CD4-positive, alpha-beta T cell (primary cell): ENCODE data around the gene IPO7. TPM values are rescaled to one million over a fixed set of nuclear protein-coding genes. Genes with fewer than 3 reads are reported as not detected.

Experiments
- ATAC-seq: fragments of 200-7000 bp; cut with Tn5 transposase; one replicate; pipeline ENCODE4 v1.10.0; 2022; ENCODE audit warnings: mild to moderate bottlenecking; ENCODE audit not compliant: poor library complexity
- CTCF ChIA-PET: fragments of 350-600 bp; sonication (Branson Sonifier 250); formaldehyde crosslinking; loops from one replicate; lab custom pipeline; 2021; ENCODE audit warnings: antibody characterized with exemption, inconsistent platforms; lab: Charles Lee
- POLR2A ChIA-PET: fragments of 350-600 bp; sonication (Branson Sonifier 250); formaldehyde crosslinking; loops from one replicate; lab custom pipeline; 2021; ENCODE audit warnings: antibody characterized with exemption, inconsistent platforms; lab: Charles Lee
- DNase-seq, 14 experiments: peaks; one replicate each; pipeline ENCODE4 v3.0.0-alpha.2; 2013 to 2020; ENCODE audit warnings: mixed read lengths in 2 of 14
- H3K27ac ChIP-seq, 2 donors: one replicate each; pipeline versions ENCODE4 v1.5.1 to v1.7.0; 2013; ENCODE audit warnings: low read length in 2 of 2, low read depth in 1 of 2, mild to moderate bottlenecking in 1 of 2
- H3K27me3 ChIP-seq, 2 experiments: 1 replicate in 1 of 2; 2 replicates in 1 of 2; pipeline versions ENCODE4 v1.6.1 to v1.7.0; 2013; ENCODE audit warnings: low read length in 2 of 2, control low read depth in 1 of 2, mild to moderate bottlenecking in 1 of 2, moderate library complexity in 1 of 2; ENCODE audit not compliant: insufficient read depth in 2 of 2, control insufficient read depth in 1 of 2
- H3K36me3 ChIP-seq: one replicate; pipeline ENCODE4 v1.6.1; 2013; ENCODE audit warnings: low read length, control low read depth; ENCODE audit not compliant: insufficient read depth
- H3K4me1 ChIP-seq: one replicate; pipeline ENCODE4 v1.6.1; 2013; ENCODE audit warnings: low read length, control low read depth; ENCODE audit not compliant: insufficient read depth
- H3K4me3 ChIP-seq: one replicate; pipeline ENCODE4 v1.5.1; 2013; ENCODE audit warnings: mild to moderate bottlenecking, low read length, moderate library complexity
- H3K9me3 ChIP-seq, 2 experiments: 1 replicate in 1 of 2; 2 replicates in 1 of 2; pipeline versions ENCODE4 v1.6.1 to v1.7.0; 2013; ENCODE audit warnings: low read length in 2 of 2, mild to moderate bottlenecking in 2 of 2, control low read depth in 1 of 2, moderate library complexity in 1 of 2; ENCODE audit not compliant: control insufficient read depth in 1 of 2, insufficient read depth in 1 of 2
- H3K27ac Mint-ChIP-seq: one replicate; pipeline ENCODE4 v1.8.0; 2020; ENCODE audit warnings: mixed read lengths
- H3K27me3 Mint-ChIP-seq: one replicate; pipeline ENCODE4 v1.8.0; 2021; ENCODE audit warnings: mixed read lengths
- H3K36me3 Mint-ChIP-seq: one replicate; pipeline ENCODE4 v1.8.0; 2021; ENCODE audit warnings: low read depth, mixed read lengths
- H3K4me1 Mint-ChIP-seq: one replicate; pipeline ENCODE4 v1.8.0; 2021; ENCODE audit warnings: low read depth, mixed read lengths
- H3K4me3 Mint-ChIP-seq: one replicate; pipeline ENCODE4 v1.8.0; 2020; ENCODE audit warnings: mild to moderate bottlenecking, mixed read lengths
- H3K9me3 Mint-ChIP-seq: one replicate; pipeline ENCODE4 v1.8.0; 2020; ENCODE audit warnings: mixed read lengths
- CTCF ChIP-seq: fragments of 200-600 bp; IDR thresholded peaks from one replicate; pipeline ENCODE4 v1.8.0; 2022; ENCODE audit warnings: antibody characterized with exemption, mild to moderate bottlenecking
- intact Hi-C, 2 experiments: fragments of 100-400 bp; cut with DNase I in 1 of 2; cut with micrococcal nuclease in 1 of 2; formaldehyde crosslinking; loops; one replicate each; pipeline versions ENCODE4 v1.15.1 to v1.9.0; 2023 to 2025; cut with DNase I, micrococcal nuclease
- total RNA-seq, 174 experiments: library from RNA in 2 of 174; stranded (reverse) in 2 of 174; gene quantifications; one replicate each; pipeline ENCODE4 v1.2.3 and lab custom pipeline; 2021 to 2026

Gene IPO7
- total RNA-seq, 2 experiments from 2014 or later: 40.7 to 51.6 TPM

- intact Hi-C loops: no loop called here
- H3K9me3 Mint-ChIP-seq: no peaks in the 10 kb centered on the region
- no peak for ATAC-seq
- Histone ChIP-seq H3K36me3 (peaks cover 83% of the 10 kb centered on the region), H3K27me3 (no peaks in the 10 kb centered on the region), H3K4me1 (no peaks in the 10 kb centered on the region), H3K27ac (no peak overlapping the region), H3K4me3 (no peak overlapping the region), H3K9me3 (no peaks in the 10 kb centered on the region)
- CTCF ChIA-PET: no interaction called here
- H3K27ac Mint-ChIP-seq: no peak overlapping the region
- no peak for DNase-seq
- H3K4me1 Mint-ChIP-seq: no peaks in the 10 kb centered on the region
- no peak overlapping the region for H3K4me3 Mint-ChIP-seq
- peaks cover 79% of the 10 kb centered on the region for H3K36me3 Mint-ChIP-seq
- no peaks in the 10 kb centered on the region for H3K27me3 Mint-ChIP-seq
- POLR2A ChIA-PET: no interaction called here
- TF ChIP-seq CTCF: no peak
Observed at GRCh38 chr11:9493492-9493891, 109.0 kb downstream of the IPO7 start.

GRCh38 chr11:9494316-9494715, 109.9 kb downstream of the IPO7 start:
- Mint-ChIP-seq H3K4me1 (no peaks in the 10 kb centered on the region), H3K27ac (no peak overlapping the region), H3K36me3 (peaks cover 79% of the 10 kb centered on the region), H3K9me3 (no peaks in the 10 kb centered on the region), H3K4me3 (no peak overlapping the region), H3K27me3 (no peaks in the 10 kb centered on the region)
- ATAC-seq: no peak
- no peaks in the 10 kb centered on the region for H3K27me3 ChIP-seq
- ChIA-PET CTCF (no interaction called here), POLR2A (no interaction called here)
- DNase-seq: no peak
- no peak overlapping the region for H3K27ac ChIP-seq
- H3K4me1 ChIP-seq: no peaks in the 10 kb centered on the region
- H3K9me3 ChIP-seq: no peaks in the 10 kb centered on the region
- no peak overlapping the region for H3K4me3 ChIP-seq
- intact Hi-C loops: no loop called here
- TF ChIP-seq CTCF: no peak
- H3K36me3 ChIP-seq: peaks cover 84% of the 10 kb centered on the region

- no peaks in the 10 kb centered on the region for H3K4me1 Mint-ChIP-seq
- no peaks in the 10 kb centered on the region for H3K9me3 ChIP-seq
- ATAC-seq: no peak
Observed at GRCh38 chr11:9495803-9496514, 111.5 kb downstream of the IPO7 start.

More at GRCh38 chr11:9495803-9496514, 111.5 kb downstream of the IPO7 start:
- intact Hi-C loops: no loop called here
- Mint-ChIP-seq H3K9me3 (no peaks in the 10 kb centered on the region), H3K36me3 (peaks cover 82% of the 10 kb centered on the region), H3K4me3 (no peak overlapping the region), H3K27me3 (no peaks in the 10 kb centered on the region), H3K27ac (no peak overlapping the region)
- ChIA-PET CTCF (no interaction called here), POLR2A (no interaction called here)
- Histone ChIP-seq H3K36me3 (peaks cover 84% of the 10 kb centered on the region), H3K4me3 (no peak overlapping the region), H3K27me3 (no peaks in the 10 kb centered on the region), H3K4me1 (no peaks in the 10 kb centered on the region), H3K27ac (no peak overlapping the region)
- no peak for TF ChIP-seq CTCF
- no peak for DNase-seq

Other genes starting within 250 kb of the IPO7 start
- 100 to 1,000 TPM; 101 to 103 TPM for gene DENND5A, start 119.3 kb upstream of the IPO7 start, total RNA-seq
- gene TMEM41B, start 70.1 kb upstream of the IPO7 start, total RNA-seq: 10 to 100 TPM; 41.4 to 42.7 TPM
- 10 to 100 TPM; 18.0 to 20.3 TPM for gene ZNF143, start 76.4 kb downstream of the IPO7 start, total RNA-seq
- 10 to 100 TPM in 1 of 2 experiments, 1 to 10 TPM in 1; 9.3 to 10.7 TPM for gene WEE1, start 189.0 kb downstream of the IPO7 start, total RNA-seq